Type B pancreatic cell (in vitro differentiated cells): Measurements from ENCODE around the gene GFRA4. TPM values are rescaled to one million over a fixed set of nuclear protein-coding genes. Genes with fewer than 3 reads are reported as not detected.
A peak's percentile ranks its signal among the peaks of the same experiment; 100 is the strongest.

ENCODE experiments used
- DNase-seq: peaks from one replicate; pipeline ENCODE4 v3.0.0; 2021; ENCODE audit warnings: mixed read lengths; ENCODE audit not compliant: unreplicated experiment; ENCODE audit errors: extremely low spot score
- H3K27ac Mint-ChIP-seq: 2 replicates; pipeline ENCODE4 v1.8.0; 2021; ENCODE audit warnings: mild to moderate bottlenecking, mixed read lengths
- H3K27me3 Mint-ChIP-seq: 2 replicates; pipeline ENCODE4 v1.8.0; 2021; ENCODE audit warnings: mixed read lengths
- H3K36me3 Mint-ChIP-seq: 2 replicates; pipeline ENCODE4 v1.8.0; 2021; ENCODE audit warnings: mixed read lengths
- H3K4me1 Mint-ChIP-seq: one replicate; pipeline ENCODE4 v1.8.0; 2021; ENCODE audit warnings: mixed read lengths; ENCODE audit not compliant: unreplicated experiment
- H3K4me3 Mint-ChIP-seq: 2 replicates; pipeline ENCODE4 v1.8.0; 2021; ENCODE audit warnings: mild to moderate bottlenecking, mixed read lengths
- H3K9me3 Mint-ChIP-seq: 2 replicates; pipeline ENCODE4 v1.8.0; 2021; ENCODE audit warnings: mixed read lengths
- total RNA-seq: library from RNA; stranded (reverse); gene quantifications from 2 replicates; pipeline ENCODE4 v1.2.1, GENCODE V29; 2021; ENCODE audit warnings: low replicate concordance
- TF ChIP-seq, protein P1 (sequence below): fragments of 200-600 bp; sonication (generic); conservative IDR thresholded peaks from 2 replicates; pipeline ENCODE4 v1.5.0; 2021; ENCODE audit warnings: antibody characterized with exemption, mild to moderate bottlenecking

The GFRA4 gene
- total RNA-seq, 1 donor from 2014 or later = not detected

- DNase-seq = peak; percentile 48
- no peaks in the 10 kb centered on the region for H3K9me3 Mint-ChIP-seq
- peaks cover 6% of the 10 kb centered on the region for H3K4me1 Mint-ChIP-seq
- TF ChIP-seq, protein P1, sequence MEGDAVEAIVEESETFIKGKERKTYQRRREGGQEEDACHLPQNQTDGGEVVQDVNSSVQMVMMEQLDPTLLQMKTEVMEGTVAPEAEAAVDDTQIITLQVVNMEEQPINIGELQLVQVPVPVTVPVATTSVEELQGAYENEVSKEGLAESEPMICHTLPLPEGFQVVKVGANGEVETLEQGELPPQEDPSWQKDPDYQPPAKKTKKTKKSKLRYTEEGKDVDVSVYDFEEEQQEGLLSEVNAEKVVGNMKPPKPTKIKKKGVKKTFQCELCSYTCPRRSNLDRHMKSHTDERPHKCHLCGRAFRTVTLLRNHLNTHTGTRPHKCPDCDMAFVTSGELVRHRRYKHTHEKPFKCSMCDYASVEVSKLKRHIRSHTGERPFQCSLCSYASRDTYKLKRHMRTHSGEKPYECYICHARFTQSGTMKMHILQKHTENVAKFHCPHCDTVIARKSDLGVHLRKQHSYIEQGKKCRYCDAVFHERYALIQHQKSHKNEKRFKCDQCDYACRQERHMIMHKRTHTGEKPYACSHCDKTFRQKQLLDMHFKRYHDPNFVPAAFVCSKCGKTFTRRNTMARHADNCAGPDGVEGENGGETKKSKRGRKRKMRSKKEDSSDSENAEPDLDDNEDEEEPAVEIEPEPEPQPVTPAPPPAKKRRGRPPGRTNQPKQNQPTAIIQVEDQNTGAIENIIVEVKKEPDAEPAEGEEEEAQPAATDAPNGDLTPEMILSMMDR = no peak
- H3K36me3 Mint-ChIP-seq = no peaks in the 10 kb centered on the region
- H3K27ac Mint-ChIP-seq = no peak overlapping the region
- no peak overlapping the region for H3K4me3 Mint-ChIP-seq
- H3K27me3 Mint-ChIP-seq = peaks cover 40% of the 10 kb centered on the region
Observed at GRCh38 chr20:3658716-3659491, 4.3 kb downstream of the GFRA4 start.

DNA sequence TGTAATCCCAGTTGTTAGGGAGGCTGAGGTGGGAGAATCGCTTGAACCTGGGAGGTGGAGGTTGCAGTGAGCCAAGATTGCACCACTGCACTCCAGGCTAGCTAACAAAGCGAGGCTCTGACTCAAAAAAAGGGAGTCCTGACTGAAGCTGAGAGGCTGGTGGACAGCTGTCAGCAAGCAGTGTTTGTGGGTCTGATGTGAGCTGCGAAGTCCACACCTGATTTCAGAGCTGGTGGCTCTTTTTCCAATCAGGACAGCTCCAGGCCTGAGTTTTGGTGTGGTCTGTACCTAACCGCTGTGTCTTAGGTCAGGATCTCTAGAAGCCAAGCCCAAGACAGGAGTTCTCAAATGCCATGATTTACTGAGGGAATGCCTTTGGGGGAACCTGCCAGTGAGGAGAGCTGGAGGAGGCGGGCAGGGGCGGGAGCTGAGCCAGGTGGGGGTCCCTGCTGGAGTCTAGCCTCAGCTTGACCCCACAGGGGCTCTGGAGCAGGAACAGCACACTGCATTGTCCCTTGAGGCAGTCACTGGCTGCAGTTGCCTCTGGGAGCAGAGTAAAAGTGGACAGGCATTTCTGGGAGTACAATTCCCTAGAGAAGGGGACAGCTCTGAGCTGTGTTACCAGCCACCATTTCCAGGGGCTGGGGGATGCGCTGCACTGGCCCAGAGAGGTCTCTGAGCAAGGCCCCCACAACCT is 5.0 kb downstream of the GFRA4 start:
- DNase-seq = no peak
- H3K36me3 Mint-ChIP-seq = no peaks in the 10 kb centered on the region
- no peak overlapping the region for H3K27ac Mint-ChIP-seq
- peaks cover 6% of the 10 kb centered on the region for H3K4me1 Mint-ChIP-seq
- H3K9me3 Mint-ChIP-seq = no peaks in the 10 kb centered on the region
- TF ChIP-seq, protein P1 = no peak
- H3K4me3 Mint-ChIP-seq = no peak overlapping the region
- H3K27me3 Mint-ChIP-seq = peaks cover 33% of the 10 kb centered on the region

DNA sequence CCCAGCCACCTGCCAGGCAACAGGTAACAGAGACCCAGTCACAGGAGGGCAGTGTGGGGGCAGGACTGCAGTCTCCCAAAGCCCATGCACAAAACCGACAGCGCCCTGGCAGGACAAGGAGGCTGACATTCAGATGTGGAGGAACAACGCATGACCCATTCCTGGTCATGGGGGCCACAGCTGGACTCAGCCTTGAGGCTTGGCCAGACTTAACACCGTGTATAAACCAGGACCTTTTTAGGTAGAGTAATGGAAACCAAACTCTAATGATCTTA is 8.1 kb downstream of the GFRA4 start:
- Mint-ChIP-seq H3K4me1 (peaks cover 6% of the 10 kb centered on the region), H3K27me3 (peaks cover 13% of the 10 kb centered on the region), H3K4me3 (no peak overlapping the region), H3K36me3 (no peaks in the 10 kb centered on the region), H3K9me3 (no peaks in the 10 kb centered on the region), H3K27ac (peak overlapping the region; percentile 34)
- TF ChIP-seq, protein P1 = no peak
- DNase-seq = no peak

- TF ChIP-seq, protein P1 = no peak
Observed at GRCh38 chr20:3654326-3655130, 8.7 kb downstream of the GFRA4 start.

DNA sequence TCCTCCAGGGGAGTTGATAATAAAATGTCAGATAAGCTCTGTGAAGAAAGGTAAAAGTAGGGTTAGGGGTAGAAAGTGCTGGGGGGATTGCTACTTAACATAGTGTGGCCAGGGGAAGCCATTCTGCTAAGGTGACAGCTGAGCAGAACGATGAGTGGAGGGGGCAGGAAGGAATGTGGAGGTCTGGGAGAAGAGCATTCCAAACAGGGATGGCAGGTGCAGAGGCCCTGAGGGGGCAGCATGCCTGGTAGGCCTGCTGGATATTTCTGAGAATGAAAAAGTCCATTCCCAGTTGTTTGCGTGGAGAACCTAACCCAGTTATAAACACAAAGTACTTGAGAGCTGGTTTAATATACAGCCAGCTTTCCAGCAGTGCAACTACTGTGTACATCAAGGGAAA is 9.3 kb downstream of the GFRA4 start:
- no peaks in the 10 kb centered on the region for H3K9me3 Mint-ChIP-seq
- H3K27me3 Mint-ChIP-seq = peaks cover 3% of the 10 kb centered on the region
- no peak for DNase-seq
- no peak overlapping the region for H3K4me3 Mint-ChIP-seq
- H3K4me1 Mint-ChIP-seq = peaks cover 9% of the 10 kb centered on the region
- H3K36me3 Mint-ChIP-seq = no peaks in the 10 kb centered on the region
- TF ChIP-seq, protein P1 = no peak
- no peak overlapping the region for H3K27ac Mint-ChIP-seq

More at GRCh38 chr20:3654326-3655130, 8.7 kb downstream of the GFRA4 start:
- H3K36me3 Mint-ChIP-seq = no peaks in the 10 kb centered on the region
- DNase-seq = no peak
- peaks cover 6% of the 10 kb centered on the region for H3K4me1 Mint-ChIP-seq
- H3K27me3 Mint-ChIP-seq = peaks cover 9% of the 10 kb centered on the region
- H3K27ac Mint-ChIP-seq = peak overlapping the region; percentile 34
- H3K4me3 Mint-ChIP-seq = no peak overlapping the region
- H3K9me3 Mint-ChIP-seq = no peaks in the 10 kb centered on the region
